BJ (cell line): ENCODE data around the gene SLC39A2. TPM values are rescaled to one million over a fixed set of nuclear protein-coding genes. Genes with fewer than 3 reads are reported as not detected.
A peak's percentile ranks its signal among the peaks of the same experiment; 100 is the strongest.
"Not testable (repeated sequence)": the region's sequence is repeated elsewhere in the genome, so short reads cannot be mapped to it uniquely, and the experiment has no call there.

Experiments
- CTCF ChIA-PET: fragments of 350-600 bp; formaldehyde crosslinking; extraction: SDS; loops from one replicate; lab custom pipeline; 2021; ENCODE audit warnings: antibody characterized with exemption, inconsistent platforms; lab: Yijun Ruan, JAX
- POLR2A ChIA-PET: fragments of 300-600 bp; sonication (Branson Sonifier 250); formaldehyde crosslinking; extraction: SDS; loops from one replicate; lab custom pipeline; 2021; ENCODE audit warnings: antibody characterized with exemption; lab: Charles Lee
- DNase-seq: peaks from one replicate; pipeline ENCODE4 v3.0.0-alpha.2; 2011; ENCODE audit warnings: low read depth
- H3K27me3 ChIP-seq: 2 replicates; pipeline ENCODE4 v1.6.0; 2011; ENCODE audit warnings: low read length; ENCODE audit not compliant: control insufficient read depth, insufficient read depth
- H3K36me3 ChIP-seq: 2 replicates; pipeline ENCODE4 v1.5.1; 2011; ENCODE audit warnings: low read length; ENCODE audit not compliant: control insufficient read depth, insufficient read depth
- H3K4me3 ChIP-seq: 2 replicates; pipeline ENCODE4 v1.5.1; 2011; ENCODE audit warnings: low read depth, mild to moderate bottlenecking, control low read depth, low read length
- polyA plus RNA-seq: library from polyadenylated mRNA; depleted of rRNA; stranded (reverse); fragments of >200 nt; gene quantifications from 2 replicates; pipeline ENCODE4 v1.2.3, GENCODE V29; 2011
- TF ChIP-seq, protein P1 (sequence below): IDR thresholded peaks from 2 replicates; pipeline ENCODE4 v1.5.1; 2011; ENCODE audit warnings: low read depth, mild to moderate bottlenecking, control low read depth, inconsistent platforms, low read length, moderate library complexity; ENCODE audit not compliant: insufficient read depth

Gene SLC39A2
- polyA plus RNA-seq, 1 experiment, result not detected

GRCh38 chr14:21003788-21004346 lies 4.8 kb downstream of the SLC39A2 start:
- TF ChIP-seq, protein P1, sequence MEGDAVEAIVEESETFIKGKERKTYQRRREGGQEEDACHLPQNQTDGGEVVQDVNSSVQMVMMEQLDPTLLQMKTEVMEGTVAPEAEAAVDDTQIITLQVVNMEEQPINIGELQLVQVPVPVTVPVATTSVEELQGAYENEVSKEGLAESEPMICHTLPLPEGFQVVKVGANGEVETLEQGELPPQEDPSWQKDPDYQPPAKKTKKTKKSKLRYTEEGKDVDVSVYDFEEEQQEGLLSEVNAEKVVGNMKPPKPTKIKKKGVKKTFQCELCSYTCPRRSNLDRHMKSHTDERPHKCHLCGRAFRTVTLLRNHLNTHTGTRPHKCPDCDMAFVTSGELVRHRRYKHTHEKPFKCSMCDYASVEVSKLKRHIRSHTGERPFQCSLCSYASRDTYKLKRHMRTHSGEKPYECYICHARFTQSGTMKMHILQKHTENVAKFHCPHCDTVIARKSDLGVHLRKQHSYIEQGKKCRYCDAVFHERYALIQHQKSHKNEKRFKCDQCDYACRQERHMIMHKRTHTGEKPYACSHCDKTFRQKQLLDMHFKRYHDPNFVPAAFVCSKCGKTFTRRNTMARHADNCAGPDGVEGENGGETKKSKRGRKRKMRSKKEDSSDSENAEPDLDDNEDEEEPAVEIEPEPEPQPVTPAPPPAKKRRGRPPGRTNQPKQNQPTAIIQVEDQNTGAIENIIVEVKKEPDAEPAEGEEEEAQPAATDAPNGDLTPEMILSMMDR, result no peak
- CTCF ChIA-PET, result interaction anchor here (0.9 to 7.4 kb wide), 9 partner anchors 11 to 146 kb away, joined by 3 to 82 read pairs (median 8); no protein-coding TSS in a partner anchor
- no peaks in the 10 kb centered on the region for H3K27me3 ChIP-seq
- no peaks in the 10 kb centered on the region for H3K36me3 ChIP-seq
- H3K4me3 ChIP-seq, result no peak overlapping the region
- POLR2A ChIA-PET, result no interaction called here
- DNase-seq, result no peak

- H3K4me3 ChIP-seq, DNase-seq, H3K36me3 ChIP-seq, POLR2A ChIA-PET, H3K27me3 ChIP-seq: not testable (repeated sequence)
- CTCF ChIA-PET, result interaction anchor here (14.5 to 15.6 kb wide), 2 partner anchors 85 to 97 kb away, joined by 202 to 233 read pairs; partner anchors contain the start of genes TMEM253 and ZNF219
These were observed 10.6 kb downstream of the SLC39A2 start for GRCh38 chr14:21009721-21010120.

DNA sequence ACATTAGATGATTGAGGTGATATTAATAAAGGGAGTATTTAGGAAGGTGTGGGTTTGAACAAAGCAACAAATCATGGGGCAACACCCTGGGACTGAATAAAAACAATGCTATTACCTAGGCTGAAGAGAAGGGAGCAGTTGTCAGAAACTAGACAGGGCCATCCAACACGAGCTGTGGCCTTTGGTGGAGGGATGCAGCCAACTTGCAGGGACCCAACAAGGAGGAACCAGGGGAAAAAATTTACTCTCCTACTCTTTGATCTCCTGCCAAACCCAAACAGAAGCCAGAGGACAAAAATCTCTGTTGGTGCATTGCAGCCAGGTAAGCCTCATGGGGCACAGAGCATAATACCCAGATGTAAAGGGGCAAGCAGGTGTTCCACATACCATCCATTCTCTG lies 12.0 kb downstream of the SLC39A2 start:
- no peak overlapping the region for H3K4me3 ChIP-seq
- peaks cover 3% of the 10 kb centered on the region; the same call in 1 of the 2 replicates for H3K27me3 ChIP-seq
- TF ChIP-seq, protein P1, result no peak
- DNase-seq, result no peak
- no peaks in the 10 kb centered on the region for H3K36me3 ChIP-seq
- CTCF ChIA-PET, result interaction anchor here (1.4 to 15.6 kb wide), 6 partner anchors 30 to 95 kb away, joined by 4 to 233 read pairs (median 106); partner anchors contain the start of genes RNASE7, TMEM253 and ZNF219
- POLR2A ChIA-PET, result no interaction called here

- H3K36me3 ChIP-seq, result no peaks in the 10 kb centered on the region
- peaks cover 3% of the 10 kb centered on the region; the same call in 1 of the 2 replicates for H3K27me3 ChIP-seq
- TF ChIP-seq, protein P1, result peak; percentile 88
- CTCF ChIA-PET, result interaction anchor here (0.6 to 15.6 kb wide), 35 partner anchors 9 to 156 kb away, joined by 3 to 233 read pairs (median 9); partner anchors contain the start of genes ARHGEF40, NDRG2, RNASE13 and RNASE7
- DNase-seq, result no peak
- POLR2A ChIA-PET, result interaction anchor here (0.6 to 1.0 kb wide), 2 partner anchors 16 to 25 kb away, joined by 3 read pairs; no protein-coding TSS in a partner anchor
- H3K4me3 ChIP-seq, result no peak overlapping the region
These were observed 15.7 kb downstream of the SLC39A2 start for GRCh38 chr14:21014761-21015190.

DNA sequence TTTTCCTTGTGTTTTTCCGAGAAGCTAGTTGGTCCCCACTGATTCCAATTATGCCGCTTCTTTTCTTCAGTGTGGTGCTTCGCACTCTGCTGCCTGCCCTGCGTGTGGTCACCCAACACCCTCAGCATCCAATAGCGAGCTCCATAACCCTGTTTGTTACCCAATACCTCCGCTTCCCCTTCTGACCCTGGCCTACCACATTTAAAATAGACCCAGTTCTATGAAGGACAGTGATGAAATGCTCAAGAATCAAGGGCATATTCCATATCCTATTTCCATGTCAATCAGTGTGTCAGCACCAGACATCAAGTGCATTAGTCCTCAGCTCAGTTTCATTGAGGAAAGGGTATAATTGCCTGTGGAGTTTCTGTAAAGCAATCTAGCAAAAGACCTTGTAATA lies 16.2 kb downstream of the SLC39A2 start:
- TF ChIP-seq, protein P1, result no peak
- POLR2A ChIA-PET, result interaction anchor here (0.6 to 1.0 kb wide), 2 partner anchors 9 to 25 kb away, joined by 3 read pairs; no protein-coding TSS in a partner anchor

More for the DNA sequence above, 16.2 kb downstream of the SLC39A2 start:
- DNase-seq, result no peak
- no peaks in the 10 kb centered on the region for H3K36me3 ChIP-seq
- no peak overlapping the region for H3K4me3 ChIP-seq
- CTCF ChIA-PET, result interaction anchor here (0.6 to 15.6 kb wide), 32 partner anchors 9 to 156 kb away, joined by 3 to 233 read pairs (median 13); partner anchors contain the start of genes ARHGEF40, NDRG2, RNASE13 and RNASE7
- H3K27me3 ChIP-seq, result peaks cover 3% of the 10 kb centered on the region; the same call in 1 of the 2 replicates
